DND-41 (cell line): ENCODE data around the gene AOPEP.

Experiments used
- CTCF ChIP-seq: IDR thresholded peaks from 2 replicates; pipeline ENCODE4 v1.5.1; 2012; ENCODE audit warnings: borderline replicate concordance, low read length, moderate library complexity, mild to moderate bottlenecking; ENCODE audit not compliant: poor library complexity, severe bottlenecking; ENCODE audit errors: extremely low read depth
- EZH2 ChIP-seq: IDR thresholded peaks from 3 replicates; pipeline ENCODE4 v1.6.1; 2012; ENCODE audit warnings: borderline replicate concordance, low read depth, mild to moderate bottlenecking, moderate library complexity, low read length, inconsistent platforms; ENCODE audit not compliant: severe bottlenecking

DNA sequence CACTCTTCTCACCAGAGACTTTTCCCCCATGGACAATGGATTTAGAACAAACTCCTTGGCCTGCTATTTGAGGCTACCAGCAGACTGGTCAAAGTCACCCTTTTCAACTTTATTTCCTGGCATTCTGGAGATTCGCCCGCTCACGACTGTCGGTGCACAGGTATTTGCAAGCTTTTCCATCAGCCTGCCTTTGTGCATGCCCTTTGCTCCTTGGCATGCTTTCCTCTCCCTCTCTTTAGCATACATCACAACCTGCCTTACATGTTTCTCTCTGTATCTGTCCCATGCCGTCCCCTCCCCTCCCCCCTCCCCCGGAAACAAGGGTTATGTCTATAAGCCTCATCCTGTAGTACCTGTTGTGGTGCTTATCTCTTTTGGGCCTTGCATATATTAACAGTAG, 257.1 kb downstream of the AOPEP start:
- no peak for TF ChIP-seq CTCF
- no peak for TF ChIP-seq EZH2
